ENCODE results near the gene TTC34. TPM values are rescaled to one million over a fixed set of nuclear protein-coding genes. Genes with fewer than 3 reads are reported as not detected.
A peak's percentile ranks its signal among the peaks of the same experiment; 100 is the strongest.

The TTC34 gene
- total and polyA plus RNA-seq, 2 of the 13 experiments (the other 11 are each of a cell fraction or from before 2014, with no cell fraction given): 0.07 to 0.11 TPM

GRCh38 chr1:2821373-2821955 is 20.0 kb upstream of the TTC34 start:
- Histone ChIP-seq H3K27me3 (ENCODE audit: control insufficient read depth in 1 of 2, insufficient read depth in 2 of 2, low read length in 2 of 2) (peaks cover 2 to 41% of the 10 kb centered on the region in 2 experiments; a peak in 4 of 5 replicates), H3K4me3 (replicated peaks in 1 of 3; ENCODE audit: insufficient read depth in 1 of 3, low read depth in 2 of 3, low read length in 3 of 3) (no peak overlapping the region), H3K9ac (ENCODE audit: insufficient read depth, low read depth, low read length) (no peak overlapping the region), H2AFZ (ENCODE audit: low read length) (no peak overlapping the region), H3K27ac (ENCODE audit: extremely low read length, insufficient read depth, low read length) (no peak overlapping the region), H3K4me1 (ENCODE audit: insufficient read depth, low read length) (no peaks in the 10 kb centered on the region), H3K79me2 (ENCODE audit: insufficient read depth, low read length) (no peaks in the 10 kb centered on the region), H3K4me2 (ENCODE audit: low read depth, low read length) (no peak overlapping the region), H3K36me3 (replicated peaks in 1 of 2; ENCODE audit: control insufficient read depth in 1 of 2, insufficient read depth in 2 of 2, low read length in 2 of 2) (no peaks in the 10 kb centered on the region), H3K9me3 (ENCODE audit: low read length) (no peaks in the 10 kb centered on the region), H4K20me1 (ENCODE audit: insufficient read depth, low read length) (no peaks in the 10 kb centered on the region)
- TF ChIP-seq RBM39 (IDR thresholded peaks at IDR 0.05; ENCODE audit: low read depth, low read length, poor library complexity, severe bottlenecking) (peak; percentile 20), SP2 (CRISPR knock-in tag; IDR thresholded peaks at IDR 0.05) (no peak)
- in situ Hi-C loops (cut with HindIII; ENCODE audit: extremely low pct_ligation_motif_present, low pct_unique_long_range_greater_than_20kb) (no loop called here), intact Hi-C loops (cut with micrococcal nuclease; ENCODE audit: unreplicated experiment) (no loop called here)
- DNase-seq (ENCODE audit: low spot score) (no peak), ATAC-seq (no peak), FAIRE-seq (no peak)
- 43% methylated on average over 2 of the region's 17 CpGs for whole genome bisulfite sequencing (ENCODE audit: low lambda C conversion rate)
- ChIA-PET POLR2A (no interaction called here), CTCF (ENCODE audit: low intra/inter-chr PET ratio, low total read pairs) (no interaction called here)
- no TSS peak for BruUV-seq (replicated peaks)

- no peak for FAIRE-seq
- 57% methylated on average over 3 of the region's 11 CpGs for WGBS (ENCODE audit: low lambda C conversion rate)
- ATAC-seq: no peak
- H3K27me3 ChIP-seq (ENCODE audit: control insufficient read depth in 1 of 2, insufficient read depth in 2 of 2, low read length in 2 of 2): peaks cover 2 to 43% of the 10 kb centered on the region in 2 experiments; a peak in 4 of 5 replicates
- H3K79me2 ChIP-seq (ENCODE audit: insufficient read depth, low read length): no peaks in the 10 kb centered on the region
- DNase-seq (ENCODE audit: low spot score): no peak
- ChIA-PET CTCF (ENCODE audit: low intra/inter-chr PET ratio, low total read pairs) (no interaction called here), POLR2A (no interaction called here)
- no peaks in the 10 kb centered on the region for H3K9me3 ChIP-seq (ENCODE audit: low read length)
- intact Hi-C loops (cut with micrococcal nuclease; ENCODE audit: unreplicated experiment) (no loop called here), in situ Hi-C loops (cut with HindIII; ENCODE audit: extremely low pct_ligation_motif_present, low pct_unique_long_range_greater_than_20kb) (no loop called here)
- no peaks in the 10 kb centered on the region for H4K20me1 ChIP-seq (ENCODE audit: insufficient read depth, low read length)
- H3K4me3 ChIP-seq (replicated peaks in 1 of 3; ENCODE audit: insufficient read depth in 1 of 3, low read depth in 2 of 3, low read length in 3 of 3): no peak overlapping the region
- H3K36me3 ChIP-seq (replicated peaks in 1 of 2; ENCODE audit: control insufficient read depth in 1 of 2, insufficient read depth in 2 of 2, low read length in 2 of 2): no peaks in the 10 kb centered on the region
- no peak overlapping the region for H3K9ac ChIP-seq (ENCODE audit: insufficient read depth, low read depth, low read length)
- H3K27ac ChIP-seq (ENCODE audit: extremely low read length, insufficient read depth, low read length): no peak overlapping the region
- no peaks in the 10 kb centered on the region for H3K4me1 ChIP-seq (ENCODE audit: insufficient read depth, low read length)
- BruUV-seq (replicated peaks): no TSS peak
- no peak overlapping the region for H3K4me2 ChIP-seq (ENCODE audit: low read depth, low read length)
- no peak overlapping the region for H2AFZ ChIP-seq (ENCODE audit: low read length)
- TF ChIP-seq ZNF414 (CRISPR knock-in tag; IDR thresholded peaks at IDR 0.05) (no peak), ZNF790 (CRISPR knock-in tag; IDR thresholded peaks at IDR 0.05; ENCODE audit: borderline replicate concordance) (no peak), ZNF407 (CRISPR knock-in tag; IDR thresholded peaks at IDR 0.05; ENCODE audit: not compliant biosample characterization) (no peak), HIVEP1 (CRISPR knock-in tag; IDR thresholded peaks at IDR 0.05) (no peak), ZNF207 (IDR thresholded peaks at IDR 0.05; ENCODE audit: borderline replicate concordance) (no peak)
These were observed 19.4 kb upstream of the TTC34 start for GRCh38 chr1:2820731-2821372.

Data from HepG2 (cell line).